Stimulated activated CD8-positive, alpha-beta memory T cell treated with anti-CD3 and anti-CD28 coated beads, Interleukin-15, amount 100 ng/mL, for 1 hour (primary cell): ENCODE data around the gene BMAL1.
A peak's percentile ranks its signal among the peaks of the same experiment; 100 is the strongest.

Experiments used
- DNase-seq: peaks from one replicate; pipeline ENCODE4 v3.0.0-alpha.2; 2020; ENCODE audit warnings: low read depth

The BMAL1 gene

GRCh38 chr11:13261591-13262061 is 16.0 kb upstream of the BMAL1 start:
- DNase-seq = no peak

- DNase-seq = no peak
These were observed 15.5 kb upstream of the BMAL1 start for GRCh38 chr11:13262096-13262495.

- no peak for DNase-seq
These were observed 8.8 kb upstream of the BMAL1 start for GRCh38 chr11:13268791-13269190.

- DNase-seq = no peak
These were observed 7.8 kb upstream of the BMAL1 start for GRCh38 chr11:13269775-13270174.

GRCh38 chr11:13271060-13271693 is 6.4 kb upstream of the BMAL1 start:
- DNase-seq = no peak

- DNase-seq = no peak
These were observed 1.1 kb upstream of the BMAL1 start for GRCh38 chr11:13276454-13276831.

- DNase-seq = peak; percentile 88
These were observed 490 bp upstream of the BMAL1 start for GRCh38 chr11:13276832-13277767.

GRCh38 chr11:13278609-13279486 is 1.3 kb downstream of the BMAL1 start:
- DNase-seq = no peak

GRCh38 chr11:13279487-13279834 is 1.9 kb downstream of the BMAL1 start:
- DNase-seq = no peak

- DNase-seq = no peak
These were observed 2.6 kb downstream of the BMAL1 start for GRCh38 chr11:13280092-13280722.

- no peak for DNase-seq
These were observed 3.2 kb downstream of the BMAL1 start for GRCh38 chr11:13280777-13281176.

- no peak for DNase-seq
These were observed 6.0 kb downstream of the BMAL1 start for GRCh38 chr11:13283636-13284035.

GRCh38 chr11:13284776-13285588 is 7.4 kb downstream of the BMAL1 start:
- no peak for DNase-seq

- DNase-seq = no peak
These were observed 8.8 kb downstream of the BMAL1 start for GRCh38 chr11:13286279-13286821.

- DNase-seq = no peak
These were observed 9.4 kb downstream of the BMAL1 start for GRCh38 chr11:13287036-13287435.

- DNase-seq = no peak
These were observed 10.1 kb downstream of the BMAL1 start for GRCh38 chr11:13287681-13288080.

GRCh38 chr11:13288375-13289029 is 10.9 kb downstream of the BMAL1 start:
- no peak for DNase-seq

- no peak for DNase-seq
These were observed 11.5 kb downstream of the BMAL1 start for GRCh38 chr11:13289081-13289480.

- no peak for DNase-seq
These were observed 12.8 kb downstream of the BMAL1 start for GRCh38 chr11:13290221-13290980.
